GM19328 (cell line): ENCODE data around the gene DNAJC3.
A peak's percentile ranks its signal among the peaks of the same experiment; 100 is the strongest.
"Not testable (repeated sequence)": the region's sequence is repeated elsewhere in the genome, so short reads cannot be mapped to it uniquely, and the experiment has no call there.

Experiments used
- ATAC-seq: cut with Tn5 transposase; IDR thresholded peaks from one replicate; pipeline ENCODE4 v1.9.1; 2021; ENCODE audit warnings: mild to moderate bottlenecking, moderate library complexity; ENCODE audit not compliant: unreplicated experiment

The DNAJC3 gene

GRCh38 chr13:95676762-95677563 lies at the start of gene DNAJC3:
Gene DNAJC3, plus strand, starts transcription at chr13:95677139. Its CDS starts 117 bp downstream, at chr13:95677256.
- peak; percentile 93 for ATAC-seq

- ATAC-seq, result no peak
Observed at GRCh38 chr13:95627590-95627989, 49.3 kb upstream of the DNAJC3 start.

- no peak for ATAC-seq
Observed at GRCh38 chr13:95628488-95628887, 48.5 kb upstream of the DNAJC3 start.

GRCh38 chr13:95629071-95629470 lies 47.9 kb upstream of the DNAJC3 start:
- ATAC-seq, result no peak

GRCh38 chr13:95630593-95630992 lies 46.3 kb upstream of the DNAJC3 start:
- ATAC-seq, result no peak

GRCh38 chr13:95636853-95637252 lies 40.1 kb upstream of the DNAJC3 start:
- no peak for ATAC-seq

- ATAC-seq, result no peak
Observed at GRCh38 chr13:95641291-95642027, 35.5 kb upstream of the DNAJC3 start.

- no peak for ATAC-seq
Observed at GRCh38 chr13:95642028-95642621, 34.8 kb upstream of the DNAJC3 start.

GRCh38 chr13:95642999-95643398 lies 33.9 kb upstream of the DNAJC3 start:
- no peak for ATAC-seq

GRCh38 chr13:95643571-95643935 lies 33.4 kb upstream of the DNAJC3 start:
- no peak for ATAC-seq

GRCh38 chr13:95643936-95644598 lies 32.9 kb upstream of the DNAJC3 start:
- ATAC-seq, result peak; percentile 49

- peak; percentile 89 for ATAC-seq
Observed at GRCh38 chr13:95644601-95645052, 32.3 kb upstream of the DNAJC3 start, which contains the start of gene DZIP1. Gene DZIP1, minus strand, starts transcription at chr13:95644706. Its CDS starts 2,677 bp downstream, at chr13:95642029.

GRCh38 chr13:95647321-95647720 lies 29.6 kb upstream of the DNAJC3 start:
- ATAC-seq, result no peak

- ATAC-seq, result no peak
Observed at GRCh38 chr13:95650696-95651095, 26.2 kb upstream of the DNAJC3 start.

GRCh38 chr13:95652244-95652764 lies 24.6 kb upstream of the DNAJC3 start:
- no peak for ATAC-seq

GRCh38 chr13:95652821-95653220 lies 24.1 kb upstream of the DNAJC3 start:
- no peak for ATAC-seq

GRCh38 chr13:95656386-95657015 lies 20.4 kb upstream of the DNAJC3 start:
- no peak for ATAC-seq

GRCh38 chr13:95659500-95659899 lies 17.4 kb upstream of the DNAJC3 start:
- ATAC-seq, result no peak

- no peak for ATAC-seq
Observed at GRCh38 chr13:95660981-95661581, 15.9 kb upstream of the DNAJC3 start.

GRCh38 chr13:95667235-95667634 lies 9.7 kb upstream of the DNAJC3 start:
- not testable (repeated sequence) for ATAC-seq
